ENCODE results near the gene ERCC5.

DNA sequence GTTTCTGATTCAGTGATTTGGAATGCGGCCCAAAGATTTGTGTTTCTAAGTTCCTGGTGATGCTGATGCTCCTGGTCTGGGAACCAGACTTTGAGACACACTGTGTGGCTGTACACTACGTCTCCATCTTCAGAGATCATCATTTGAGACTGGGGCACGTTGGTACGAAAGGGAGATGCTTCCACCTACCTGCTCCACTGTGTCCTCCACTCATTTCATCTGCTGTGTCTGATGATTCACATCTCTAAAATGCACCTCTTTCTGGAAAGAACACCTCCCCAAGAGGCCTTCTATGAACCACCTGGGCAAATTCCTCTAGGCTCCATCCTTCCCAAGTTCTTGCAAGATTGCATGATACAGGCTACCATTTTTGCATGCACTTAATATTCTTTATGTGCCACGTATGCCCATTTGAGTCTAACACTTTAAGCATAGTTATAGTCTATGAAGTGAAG is 58.6 kb downstream of the ERCC5 start:
- TF ChIP-seq TAF1 (IDR thresholded peaks at IDR 0.05; ENCODE audit: borderline replicate concordance, low read depth, low read length) (no peak), POLR2A (IDR thresholded peaks at IDR 0.05; ENCODE audit: low read depth, low read length) (no peak)
